ENCODE data around the gene NEXMIF.

DNA sequence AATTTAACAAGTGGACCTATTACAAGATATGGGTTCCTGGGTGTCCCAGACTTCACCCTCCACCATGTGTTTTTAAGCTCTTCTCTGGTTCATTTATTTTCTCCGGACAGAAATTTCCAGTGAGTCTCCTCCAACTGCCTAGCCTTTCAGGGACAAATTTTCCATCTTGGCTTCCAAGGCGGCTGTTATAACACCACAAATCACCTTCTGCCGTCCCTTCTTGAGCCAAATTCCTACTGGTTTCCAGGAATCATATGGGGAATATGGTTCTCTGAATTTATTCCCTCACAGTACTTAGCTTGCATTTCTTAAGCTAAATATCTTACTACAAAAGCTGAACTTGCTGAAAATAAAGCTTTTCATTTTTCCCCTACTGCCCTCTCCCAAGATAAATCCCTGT, 18.8 kb downstream of the NEXMIF start:
- no peak for TF ChIP-seq KLF1 (tag by site-specific recombination; IDR thresholded peaks at IDR 0.05)
- TF ChIP-seq, protein P1, sequence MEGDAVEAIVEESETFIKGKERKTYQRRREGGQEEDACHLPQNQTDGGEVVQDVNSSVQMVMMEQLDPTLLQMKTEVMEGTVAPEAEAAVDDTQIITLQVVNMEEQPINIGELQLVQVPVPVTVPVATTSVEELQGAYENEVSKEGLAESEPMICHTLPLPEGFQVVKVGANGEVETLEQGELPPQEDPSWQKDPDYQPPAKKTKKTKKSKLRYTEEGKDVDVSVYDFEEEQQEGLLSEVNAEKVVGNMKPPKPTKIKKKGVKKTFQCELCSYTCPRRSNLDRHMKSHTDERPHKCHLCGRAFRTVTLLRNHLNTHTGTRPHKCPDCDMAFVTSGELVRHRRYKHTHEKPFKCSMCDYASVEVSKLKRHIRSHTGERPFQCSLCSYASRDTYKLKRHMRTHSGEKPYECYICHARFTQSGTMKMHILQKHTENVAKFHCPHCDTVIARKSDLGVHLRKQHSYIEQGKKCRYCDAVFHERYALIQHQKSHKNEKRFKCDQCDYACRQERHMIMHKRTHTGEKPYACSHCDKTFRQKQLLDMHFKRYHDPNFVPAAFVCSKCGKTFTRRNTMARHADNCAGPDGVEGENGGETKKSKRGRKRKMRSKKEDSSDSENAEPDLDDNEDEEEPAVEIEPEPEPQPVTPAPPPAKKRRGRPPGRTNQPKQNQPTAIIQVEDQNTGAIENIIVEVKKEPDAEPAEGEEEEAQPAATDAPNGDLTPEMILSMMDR (tag by site-specific recombination; IDR thresholded peaks at IDR 0.05), result no peak
- no peak for TF ChIP-seq SCRT1 (tag by site-specific recombination; IDR thresholded peaks at IDR 0.05; ENCODE audit: borderline replicate concordance)
- no peak for TF ChIP-seq PRDM1 (tag by site-specific recombination; IDR thresholded peaks at IDR 0.05)
- TF ChIP-seq ZNF169 (tag by site-specific recombination; IDR thresholded peaks at IDR 0.05), result no peak
- TF ChIP-seq, protein P2, sequence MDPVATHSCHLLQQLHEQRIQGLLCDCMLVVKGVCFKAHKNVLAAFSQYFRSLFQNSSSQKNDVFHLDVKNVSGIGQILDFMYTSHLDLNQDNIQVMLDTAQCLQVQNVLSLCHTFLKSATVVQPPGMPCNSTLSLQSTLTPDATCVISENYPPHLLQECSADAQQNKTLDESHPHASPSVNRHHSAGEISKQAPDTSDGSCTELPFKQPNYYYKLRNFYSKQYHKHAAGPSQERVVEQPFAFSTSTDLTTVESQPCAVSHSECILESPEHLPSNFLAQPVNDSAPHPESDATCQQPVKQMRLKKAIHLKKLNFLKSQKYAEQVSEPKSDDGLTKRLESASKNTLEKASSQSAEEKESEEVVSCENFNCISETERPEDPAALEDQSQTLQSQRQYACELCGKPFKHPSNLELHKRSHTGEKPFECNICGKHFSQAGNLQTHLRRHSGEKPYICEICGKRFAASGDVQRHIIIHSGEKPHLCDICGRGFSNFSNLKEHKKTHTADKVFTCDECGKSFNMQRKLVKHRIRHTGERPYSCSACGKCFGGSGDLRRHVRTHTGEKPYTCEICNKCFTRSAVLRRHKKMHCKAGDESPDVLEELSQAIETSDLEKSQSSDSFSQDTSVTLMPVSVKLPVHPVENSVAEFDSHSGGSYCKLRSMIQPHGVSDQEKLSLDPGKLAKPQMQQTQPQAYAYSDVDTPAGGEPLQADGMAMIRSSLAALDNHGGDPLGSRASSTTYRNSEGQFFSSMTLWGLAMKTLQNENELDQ (tag by site-specific recombination; IDR thresholded peaks at IDR 0.05; ENCODE audit: low read depth), result no peak
- TF ChIP-seq ZNF214 (tag by site-specific recombination; IDR thresholded peaks at IDR 0.05; ENCODE audit: borderline replicate concordance), result no peak
- TF ChIP-seq EGR2 (tag by site-specific recombination; IDR thresholded peaks at IDR 0.05; ENCODE audit: low read depth), result no peak
- no peak for TF ChIP-seq ZNF626 (tag by site-specific recombination; IDR thresholded peaks at IDR 0.05)
- TF ChIP-seq ELK4 (IDR thresholded peaks at IDR 0.05; ENCODE audit: borderline replicate concordance, low read depth, low read length), result no peak
- no peak for TF ChIP-seq ZNF138 (tag by site-specific recombination; IDR thresholded peaks at IDR 0.05; ENCODE audit: borderline replicate concordance)
- TF ChIP-seq ZNF529 (tag by site-specific recombination; IDR thresholded peaks at IDR 0.05; ENCODE audit: insufficient replicate concordance), result no peak
- TF ChIP-seq ZBTB26 (tag by site-specific recombination; optimal IDR thresholded peaks at IDR 0.05), result no peak
- TF ChIP-seq SETDB1 (IDR thresholded peaks at IDR 0.05; ENCODE audit: insufficient read length, low read length), result no peak
